KG1 (cell line): ENCODE results near the gene TMED1.
"Not testable (repeated sequence)": the region's sequence is repeated elsewhere in the genome, so short reads cannot be mapped to it uniquely, and the experiment has no call there.

Experiments
- DNase-seq: peaks from one replicate; lab custom pipeline; 2025; lab: John Stamatoyannopoulos, UW

The TMED1 gene

GRCh38 chr19:10862561-10863106, 26.6 kb upstream of the TMED1 start:
- DNase-seq = no peak

GRCh38 chr19:10861103-10861651, 25.2 kb upstream of the TMED1 start:
- no peak for DNase-seq

GRCh38 chr19:10858204-10858828, 22.3 kb upstream of the TMED1 start:
- DNase-seq = no peak

- not testable (repeated sequence) for DNase-seq
These were observed 20.9 kb upstream of the TMED1 start for GRCh38 chr19:10856899-10857298.

GRCh38 chr19:10855879-10856522, 20.0 kb upstream of the TMED1 start:
- no peak for DNase-seq

- no peak for DNase-seq
These were observed 18.5 kb upstream of the TMED1 start for GRCh38 chr19:10854350-10855089.

GRCh38 chr19:10852941-10853340, 16.9 kb upstream of the TMED1 start:
- no peak for DNase-seq

GRCh38 chr19:10852098-10852800, 16.2 kb upstream of the TMED1 start:
- DNase-seq = no peak

GRCh38 chr19:10850631-10851030, 14.6 kb upstream of the TMED1 start:
- no peak for DNase-seq

- peak; percentile 34 for DNase-seq
These were observed 12.3 kb upstream of the TMED1 start, which contains the start of gene C19orf38 for GRCh38 chr19:10848230-10848856. Gene C19orf38 (plus strand): TSS chr19:10848415. CDS start chr19:10848509, 94 bp downstream.

GRCh38 chr19:10846500-10847202, 10.6 kb upstream of the TMED1 start:
- DNase-seq = no peak

- no peak for DNase-seq
These were observed 6.8 kb upstream of the TMED1 start for GRCh38 chr19:10842788-10843187.

- no peak for DNase-seq
These were observed 3.4 kb upstream of the TMED1 start for GRCh38 chr19:10839114-10840050.

GRCh38 chr19:10838377-10838776, 2.4 kb upstream of the TMED1 start:
- DNase-seq = no peak

- not testable (repeated sequence) for DNase-seq
These were observed 1.6 kb upstream of the TMED1 start for GRCh38 chr19:10837649-10838048.

GRCh38 chr19:10836479-10837330, 693 bp upstream of the TMED1 start:
- DNase-seq = no peak

GRCh38 chr19:10835089-10835753, 791 bp downstream of the TMED1 start:
- DNase-seq = no peak

GRCh38 chr19:10832939-10833296, 3.1 kb downstream of the TMED1 start:
- DNase-seq = no peak
